ENCODE results near the gene S100B.

- TF ChIP-seq CTCF (IDR thresholded peaks at IDR 0.05) (no peak), POLR2A (IDR thresholded peaks at IDR 0.05) (no peak)
These were observed 8.5 kb upstream of the S100B start for GRCh38 chr21:46613391-46613790.

Measured in Peyer's patch (tissue), 4 donors.